ENCODE measurements around the gene TPCN2.

The TPCN2 gene

GRCh38 chr11:69115586-69116560, 67.1 kb downstream of the TPCN2 start:
- DNase-seq = no peak

- DNase-seq = no peak
Measured at GRCh38 chr11:69116671-69117070, 67.9 kb downstream of the TPCN2 start.

GRCh38 chr11:69119190-69119589, 70.5 kb downstream of the TPCN2 start:
- DNase-seq = no peak

GRCh38 chr11:69120096-69120875, 71.6 kb downstream of the TPCN2 start:
- DNase-seq = no peak

- DNase-seq = no peak
Measured at GRCh38 chr11:69121021-69121420, 72.3 kb downstream of the TPCN2 start.

- DNase-seq = no peak
Measured at GRCh38 chr11:69121621-69122325, 73.0 kb downstream of the TPCN2 start.

GRCh38 chr11:69122326-69122629, 73.5 kb downstream of the TPCN2 start:
- DNase-seq = no peak

- peak; percentile 83 for DNase-seq
Measured at GRCh38 chr11:69122630-69123431, 74.1 kb downstream of the TPCN2 start.

GRCh38 chr11:69123593-69124545, 75.1 kb downstream of the TPCN2 start:
- DNase-seq = peak; percentile 36

- DNase-seq = no peak
Measured at GRCh38 chr11:69125861-69126260, 77.1 kb downstream of the TPCN2 start.

GRCh38 chr11:69126286-69126685, 77.6 kb downstream of the TPCN2 start:
- DNase-seq = no peak

GRCh38 chr11:69127081-69127850, 78.5 kb downstream of the TPCN2 start:
- DNase-seq = no peak

- DNase-seq = no peak
Measured at GRCh38 chr11:69127884-69128283, 79.2 kb downstream of the TPCN2 start.

GRCh38 chr11:69129053-69129452, 80.3 kb downstream of the TPCN2 start:
- no peak for DNase-seq

- no peak for DNase-seq
Measured at GRCh38 chr11:69129647-69130046, 80.9 kb downstream of the TPCN2 start.

- no peak for DNase-seq
Measured at GRCh38 chr11:69130654-69131053, 81.9 kb downstream of the TPCN2 start.

GRCh38 chr11:69131121-69131566, 82.4 kb downstream of the TPCN2 start:
- DNase-seq = no peak

- DNase-seq = no peak
Measured at GRCh38 chr11:69131644-69132300, 83.0 kb downstream of the TPCN2 start.

GRCh38 chr11:69132301-69132670, 83.6 kb downstream of the TPCN2 start:
- no peak for DNase-seq

- no peak for DNase-seq
Measured at GRCh38 chr11:69133251-69133650, 84.5 kb downstream of the TPCN2 start.

Measured in stimulated activated CD4-positive, alpha-beta T cell treated with anti-CD3 and anti-CD28 coated beads, Interleukin-4, amount 100 ng/mL, for 1 hour (primary cell).